ENCODE data around the gene STAMBPL1.

Gene STAMBPL1

GRCh38 chr10:88938938-88939337, 58.9 kb downstream of the STAMBPL1 start:
- Mint-ChIP-seq H3K36me3 (ENCODE audit: low read depth) (no peaks in the 10 kb centered on the region), H3K27ac (no peak overlapping the region), H3K4me1 (peaks cover 9% of the 10 kb centered on the region), H3K27me3 (ENCODE audit: low read depth, poor library complexity) (peaks cover 4% of the 10 kb centered on the region), H3K4me3 (no peak overlapping the region), H3K9me3 (no peaks in the 10 kb centered on the region)
- no peak for DNase-seq
- TF ChIP-seq CTCF (IDR thresholded peaks at IDR 0.05), result no peak

- TF ChIP-seq CTCF (IDR thresholded peaks at IDR 0.05), result no peak
- H3K27ac Mint-ChIP-seq, result no peak overlapping the region
Measured at GRCh38 chr10:88941026-88941425, 61.0 kb downstream of the STAMBPL1 start.

DNA sequence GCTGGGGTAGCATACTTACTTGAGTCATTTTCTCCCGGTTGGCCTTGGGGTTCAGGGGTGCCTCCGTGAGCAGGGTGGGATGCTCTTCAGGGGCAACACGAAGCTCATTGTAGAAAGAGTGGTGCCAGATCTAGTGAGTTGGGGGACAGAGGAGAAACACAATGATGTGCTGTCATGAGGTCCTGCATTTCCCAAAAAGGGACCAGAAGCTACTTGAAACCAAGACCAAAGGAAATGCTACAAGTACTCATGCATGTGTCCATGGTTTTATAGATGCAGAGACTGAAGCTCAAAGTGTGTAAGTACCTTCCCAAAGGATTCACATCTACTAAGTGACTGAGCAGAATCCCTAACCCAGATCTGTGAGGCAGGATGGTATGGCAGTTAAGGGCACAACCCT, 63.7 kb downstream of the STAMBPL1 start:
- Mint-ChIP-seq H3K27me3 (ENCODE audit: low read depth, poor library complexity) (peaks cover 4% of the 10 kb centered on the region), H3K27ac (no peak overlapping the region), H3K9me3 (no peaks in the 10 kb centered on the region), H3K36me3 (ENCODE audit: low read depth) (no peaks in the 10 kb centered on the region), H3K4me1 (peaks cover 5% of the 10 kb centered on the region), H3K4me3 (no peak overlapping the region)
- DNase-seq, result no peak
- TF ChIP-seq CTCF (IDR thresholded peaks at IDR 0.05), result no peak

More at GRCh38 chr10:88941026-88941425, 61.0 kb downstream of the STAMBPL1 start:
- no peaks in the 10 kb centered on the region for H3K36me3 Mint-ChIP-seq (ENCODE audit: low read depth)
- H3K9me3 Mint-ChIP-seq, result no peaks in the 10 kb centered on the region
- no peak overlapping the region for H3K4me3 Mint-ChIP-seq
- H3K27me3 Mint-ChIP-seq (ENCODE audit: low read depth, poor library complexity), result peaks cover 4% of the 10 kb centered on the region
- DNase-seq, result no peak
- no peaks in the 10 kb centered on the region for H3K4me1 Mint-ChIP-seq

DNA sequence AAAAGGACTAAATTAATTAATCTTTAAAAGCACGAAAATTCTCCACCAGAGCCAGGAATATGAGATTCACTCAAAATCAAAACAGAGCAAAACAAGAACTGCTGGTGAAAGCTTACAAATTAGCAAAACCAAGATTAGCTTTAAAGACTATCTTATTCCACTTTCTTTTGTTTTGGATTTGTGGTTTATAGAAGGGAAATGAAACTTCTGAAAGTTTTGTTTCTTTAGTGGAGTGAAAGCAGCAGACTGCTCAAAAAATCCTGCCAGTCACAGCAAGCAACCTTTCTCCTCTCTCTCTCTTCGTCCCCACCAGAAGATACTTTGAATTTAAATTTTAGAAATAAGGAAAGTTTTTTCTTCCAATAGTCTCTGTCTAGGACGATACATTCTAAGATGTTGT, 64.8 kb downstream of the STAMBPL1 start:
- peaks cover 13% of the 10 kb centered on the region for H3K4me1 Mint-ChIP-seq
- H3K27ac Mint-ChIP-seq, result no peak overlapping the region
- no peaks in the 10 kb centered on the region for H3K9me3 Mint-ChIP-seq
- no peak for DNase-seq
- no peaks in the 10 kb centered on the region for H3K36me3 Mint-ChIP-seq (ENCODE audit: low read depth)
- H3K27me3 Mint-ChIP-seq (ENCODE audit: low read depth, poor library complexity), result peaks cover 4% of the 10 kb centered on the region
- H3K4me3 Mint-ChIP-seq, result no peak overlapping the region
- TF ChIP-seq CTCF (IDR thresholded peaks at IDR 0.05), result no peak

GRCh38 chr10:88946200-88946599, 66.2 kb downstream of the STAMBPL1 start:
- H3K4me1 Mint-ChIP-seq, result peaks cover 24% of the 10 kb centered on the region
- no peak overlapping the region for H3K27ac Mint-ChIP-seq
- H3K36me3 Mint-ChIP-seq (ENCODE audit: low read depth), result no peaks in the 10 kb centered on the region
- TF ChIP-seq CTCF (IDR thresholded peaks at IDR 0.05), result no peak
- H3K9me3 Mint-ChIP-seq, result no peaks in the 10 kb centered on the region
- H3K27me3 Mint-ChIP-seq (ENCODE audit: low read depth, poor library complexity), result peaks cover 6% of the 10 kb centered on the region
- H3K4me3 Mint-ChIP-seq, result no peak overlapping the region
- no peak for DNase-seq

DNA sequence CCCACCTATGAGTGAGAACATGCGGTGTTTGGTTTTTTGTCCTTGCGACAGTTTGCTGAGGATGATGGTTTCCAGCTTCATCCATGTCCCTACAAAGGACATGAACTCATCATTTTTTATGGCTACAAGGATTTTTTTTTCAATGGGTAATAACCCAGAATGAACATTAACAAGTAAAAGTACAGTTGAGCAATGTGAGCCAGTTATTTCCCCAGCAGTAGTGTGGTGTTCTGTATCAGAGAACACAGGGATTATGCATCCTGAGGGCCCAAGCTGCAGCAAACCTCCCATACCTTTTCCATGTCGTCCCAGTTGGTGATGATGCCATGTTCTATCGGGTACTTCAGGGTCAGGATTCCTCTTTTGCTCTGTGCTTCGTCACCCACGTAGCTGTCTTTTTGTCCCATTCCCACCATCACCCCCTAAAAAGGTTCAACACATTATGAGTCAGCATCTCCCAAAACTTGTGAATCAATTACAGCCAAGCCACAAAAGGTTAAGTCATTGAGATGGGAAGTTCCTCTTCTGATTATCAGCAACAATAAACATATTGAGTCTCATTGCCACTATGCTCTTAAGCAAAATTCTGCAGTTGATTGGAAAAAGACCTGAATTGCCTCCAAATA, 67.0 kb downstream of the STAMBPL1 start:
- Mint-ChIP-seq H3K9me3 (no peaks in the 10 kb centered on the region), H3K4me1 (peaks cover 33% of the 10 kb centered on the region), H3K36me3 (ENCODE audit: low read depth) (no peaks in the 10 kb centered on the region), H3K4me3 (no peak overlapping the region), H3K27ac (no peak overlapping the region), H3K27me3 (ENCODE audit: low read depth, poor library complexity) (peaks cover 2% of the 10 kb centered on the region)
- no peak for DNase-seq
- no peak for TF ChIP-seq CTCF (IDR thresholded peaks at IDR 0.05)
